HG02938 (cell line): Measurements from ENCODE around the gene MEMO1.
A peak's percentile ranks its signal among the peaks of the same experiment; 100 is the strongest.
"Not testable (repeated sequence)": the region's sequence is repeated elsewhere in the genome, so short reads cannot be mapped to it uniquely, and the experiment has no call there.

Experiments
- ATAC-seq: cut with Tn5 transposase; IDR thresholded peaks from one replicate; pipeline ENCODE4 v1.9.1; 2021; ENCODE audit warnings: mild to moderate bottlenecking, moderate library complexity; ENCODE audit not compliant: unreplicated experiment

The MEMO1 gene

GRCh38 chr2:31998731-31999383 is 12.0 kb downstream of the MEMO1 start:
- no peak for ATAC-seq

DNA sequence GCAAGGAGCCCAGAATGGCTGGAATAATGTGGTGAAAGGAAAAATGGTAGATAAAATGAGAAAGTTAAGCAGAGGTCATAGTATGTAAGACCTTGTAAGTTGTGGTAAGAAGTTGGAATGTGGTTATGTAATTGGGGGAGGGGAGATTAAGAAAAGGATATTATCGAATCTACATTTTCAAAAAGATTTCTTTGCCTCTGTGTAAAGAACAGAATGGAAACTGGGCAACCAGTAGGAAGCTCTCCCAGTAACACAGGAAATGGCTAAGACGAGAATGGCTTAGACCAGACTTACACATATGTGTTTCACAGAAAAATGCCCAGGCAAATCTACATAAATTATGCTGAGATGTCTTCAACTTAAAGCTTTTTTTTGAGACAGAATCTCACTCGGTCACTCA is 13.2 kb downstream of the MEMO1 start:
- no peak for ATAC-seq

GRCh38 chr2:31996571-31997150 is 14.1 kb downstream of the MEMO1 start:
- no peak for ATAC-seq

DNA sequence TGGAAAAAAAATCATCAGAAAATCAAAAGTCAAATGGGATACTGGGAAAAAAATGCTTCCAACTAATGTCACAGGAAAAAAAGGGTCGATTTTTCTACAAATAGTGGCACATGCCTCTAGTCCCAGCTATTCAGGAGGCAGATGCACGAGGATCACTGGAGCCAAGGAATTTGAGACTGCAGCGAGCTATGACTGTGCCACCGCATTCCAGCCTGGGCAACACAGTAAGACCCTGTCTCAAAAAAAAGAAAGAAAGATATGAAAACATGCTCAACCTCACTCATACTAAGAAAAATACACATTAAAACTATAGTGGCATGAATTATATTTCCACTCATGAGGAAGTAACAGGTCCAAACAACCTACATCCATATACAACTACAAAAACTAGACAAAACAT is 17.9 kb downstream of the MEMO1 start:
- no peak for ATAC-seq

DNA sequence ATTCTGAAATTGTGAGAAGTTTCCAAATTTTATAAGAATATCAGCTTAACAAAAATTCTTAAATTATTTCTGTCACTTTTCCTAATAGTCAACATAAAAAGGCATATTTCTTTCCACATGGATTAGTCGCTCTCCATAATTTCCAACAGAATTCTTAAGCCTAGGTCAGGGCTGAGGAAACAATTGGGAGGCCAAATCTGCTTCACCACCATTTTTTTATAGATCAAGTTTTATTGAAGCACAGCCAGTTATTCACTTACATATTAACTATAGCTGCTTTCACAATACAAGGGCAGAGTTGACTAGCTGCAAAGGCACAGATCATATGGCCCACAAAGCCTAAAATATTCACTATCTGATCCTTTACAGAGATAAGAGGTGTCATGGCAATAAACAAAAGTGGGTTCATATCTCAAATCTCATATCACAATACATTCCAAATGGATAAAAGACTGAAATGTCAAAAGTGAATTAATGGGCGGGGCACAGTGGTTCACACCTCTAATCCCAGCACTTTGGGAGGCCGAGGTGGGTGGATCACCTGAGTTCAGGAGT is 18.7 kb downstream of the MEMO1 start:
- ATAC-seq, result no peak

- ATAC-seq, result no peak
Observed at GRCh38 chr2:31989946-31990345, 20.9 kb downstream of the MEMO1 start.

DNA sequence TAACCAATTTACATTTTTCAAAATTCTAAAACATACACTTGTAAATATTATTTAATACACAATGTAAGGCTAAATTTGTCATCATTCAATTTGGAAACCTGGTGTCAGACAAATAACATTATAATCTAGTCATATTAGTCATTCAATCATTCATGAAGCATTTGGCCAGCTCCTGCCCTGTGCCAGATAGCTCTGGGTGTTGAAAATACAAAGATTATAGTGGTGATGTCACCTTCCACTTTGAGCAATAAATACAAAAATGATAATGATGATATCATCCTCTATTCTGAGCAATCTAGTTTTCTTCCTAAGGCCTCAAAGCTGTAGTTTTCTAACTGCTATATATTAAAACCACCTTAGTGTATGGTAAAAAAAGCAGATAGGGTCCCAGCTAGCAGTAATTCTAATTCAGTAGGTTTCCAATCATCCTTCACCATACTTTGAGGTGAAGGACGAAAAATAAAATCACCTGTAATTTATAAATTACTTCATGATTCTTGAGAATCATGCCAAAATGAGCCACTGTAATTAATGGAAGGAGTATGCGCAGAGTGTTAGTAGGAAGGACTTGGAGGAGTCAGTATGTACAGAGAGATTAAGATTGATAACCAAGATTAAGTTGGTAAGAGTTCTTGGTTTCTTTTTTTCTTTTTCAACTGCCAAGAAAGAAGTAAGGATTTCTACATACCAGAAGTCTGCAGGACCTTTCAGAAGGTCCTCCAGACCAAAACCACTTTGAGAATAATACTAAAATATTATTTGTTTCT is 23.2 kb downstream of the MEMO1 start:
- ATAC-seq, result no peak

GRCh38 chr2:31986906-31987305 is 23.9 kb downstream of the MEMO1 start:
- no peak for ATAC-seq

GRCh38 chr2:31983762-31984467 is 26.9 kb downstream of the MEMO1 start:
- ATAC-seq, result no peak

DNA sequence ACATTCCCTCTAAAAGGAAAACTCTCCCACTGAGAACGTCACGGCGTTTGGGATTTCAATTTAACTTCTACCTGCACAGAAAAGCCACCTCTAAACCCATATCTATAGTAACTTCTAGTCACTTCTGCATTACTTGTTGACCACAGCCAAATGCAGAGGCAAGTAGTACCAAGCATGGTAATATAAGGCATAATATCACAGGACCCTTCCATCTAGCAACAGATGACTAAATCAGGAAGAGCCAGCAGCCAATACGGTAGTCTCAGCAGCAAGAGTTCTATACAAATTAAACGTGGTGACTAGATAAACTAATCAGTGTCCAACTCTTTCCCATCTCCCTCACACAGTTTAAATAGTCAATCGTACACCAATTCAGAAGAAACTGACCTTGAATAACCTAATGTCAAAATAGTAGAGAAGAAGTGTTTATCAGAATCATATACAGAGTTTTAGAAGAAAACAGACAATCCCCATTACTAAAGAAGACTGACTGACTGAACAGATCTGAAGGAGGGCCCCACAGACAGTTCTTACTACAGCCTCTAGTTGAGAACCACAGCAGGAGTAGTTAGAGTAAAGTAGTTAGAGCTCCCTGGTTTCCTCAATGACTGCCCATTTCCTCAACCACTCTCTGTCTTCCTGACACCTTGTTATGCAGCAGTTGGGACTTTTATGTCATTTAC is 30.0 kb downstream of the MEMO1 start:
- ATAC-seq, result peak; percentile 100

- no peak for ATAC-seq
Observed at GRCh38 chr2:31979956-31980355, 30.9 kb downstream of the MEMO1 start.

GRCh38 chr2:31979018-31979417 is 31.8 kb downstream of the MEMO1 start:
- no peak for ATAC-seq

- ATAC-seq, result no peak
Observed at GRCh38 chr2:31978436-31978835, 32.4 kb downstream of the MEMO1 start.

- ATAC-seq, result no peak
Observed at GRCh38 chr2:31973665-31974064, 37.1 kb downstream of the MEMO1 start.

- ATAC-seq, result no peak
Observed at GRCh38 chr2:31972059-31972458, 38.7 kb downstream of the MEMO1 start.

- no peak for ATAC-seq
Observed at GRCh38 chr2:31969178-31969577, 41.6 kb downstream of the MEMO1 start.

- ATAC-seq, result no peak
Observed at GRCh38 chr2:31967790-31968189, 43.0 kb downstream of the MEMO1 start.

DNA sequence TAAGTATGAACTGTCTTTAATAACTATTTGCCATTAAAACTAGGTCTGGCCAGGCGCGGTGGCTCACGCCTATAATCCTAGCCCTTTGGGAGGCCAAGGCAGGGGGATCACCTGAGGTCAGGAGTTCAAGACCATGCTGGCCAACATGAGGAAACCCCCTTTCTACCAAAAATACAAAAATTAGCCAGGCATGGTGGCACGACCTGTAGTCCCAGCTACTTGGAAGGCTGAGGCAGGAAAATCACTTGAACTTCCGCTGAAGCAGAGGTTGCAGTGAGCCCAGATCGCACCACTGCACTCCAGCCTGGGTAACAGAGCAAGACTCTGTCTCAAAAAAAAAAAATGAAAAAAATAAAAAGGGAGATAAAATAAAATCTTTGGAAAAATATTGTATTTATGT is 44.4 kb downstream of the MEMO1 start:
- ATAC-seq, result not testable (repeated sequence)

DNA sequence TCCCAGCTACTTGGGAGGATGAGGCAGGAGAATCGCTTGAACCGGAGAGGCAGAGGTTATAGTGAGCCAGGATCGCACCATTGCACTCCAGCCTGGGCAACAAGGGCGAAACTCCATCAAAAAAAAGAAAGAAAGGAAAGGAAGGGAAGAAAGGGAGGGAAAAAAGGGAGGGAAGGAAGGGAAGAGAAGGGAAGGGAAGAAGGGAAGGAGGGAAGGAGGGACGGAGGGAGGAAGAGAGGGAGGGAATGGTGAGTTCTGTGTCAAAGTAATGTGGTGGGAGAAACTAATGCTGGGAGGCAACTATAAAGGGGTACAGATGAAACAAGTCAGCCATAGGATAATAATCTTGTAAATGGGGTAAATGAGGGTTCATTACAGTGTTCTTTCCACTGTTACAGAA is 45.7 kb downstream of the MEMO1 start:
- ATAC-seq, result no peak

- ATAC-seq, result no peak
Observed at GRCh38 chr2:31962757-31963361, 47.9 kb downstream of the MEMO1 start.
